Ishikawa (cell line): ENCODE data around the gene CHIC2.

Source experiments
- CEBPB ChIP-seq: IDR thresholded peaks from 2 replicates; pipeline ENCODE4 v1.6.1; 2012
- CREB1 ChIP-seq: IDR thresholded peaks from 2 replicates; pipeline ENCODE4 v1.6.1; 2012; ENCODE audit warnings: low read depth
- EGR1 ChIP-seq: IDR thresholded peaks from 2 replicates; pipeline ENCODE4 v1.6.1; 2012
- EP300 ChIP-seq: IDR thresholded peaks from 2 replicates; pipeline ENCODE4 v1.6.1; 2012; ENCODE audit warnings: borderline replicate concordance
- FOXM1 ChIP-seq: IDR thresholded peaks from 2 replicates; pipeline ENCODE4 v1.6.1; 2012; ENCODE audit warnings: low read depth, borderline replicate concordance
- NFIC ChIP-seq: IDR thresholded peaks from 2 replicates; pipeline ENCODE4 v1.6.1; 2012
- RAD21 ChIP-seq: IDR thresholded peaks from 2 replicates; pipeline ENCODE4 v1.6.1; 2012; ENCODE audit warnings: low read depth
- TAF1 ChIP-seq: IDR thresholded peaks from 2 replicates; pipeline ENCODE4 v1.6.1; 2012; ENCODE audit warnings: low read depth, mild to moderate bottlenecking
- TCF12 ChIP-seq: IDR thresholded peaks from 2 replicates; pipeline ENCODE4 v1.6.1; 2012; ENCODE audit warnings: low read depth
- TEAD4 ChIP-seq: IDR thresholded peaks from 2 replicates; pipeline ENCODE4 v1.6.1; 2012
- YY1 ChIP-seq: IDR thresholded peaks from 2 replicates; pipeline ENCODE4 v1.6.1; 2012; ENCODE audit warnings: low read depth
- TF ChIP-seq, protein P1 (sequence below): IDR thresholded peaks from 2 replicates; pipeline ENCODE4 v1.6.1; 2012
- TF ChIP-seq, protein P2 (sequence below): IDR thresholded peaks from 2 replicates; pipeline ENCODE4 v1.6.1; 2012; ENCODE audit warnings: low read depth, mild to moderate bottlenecking

DNA sequence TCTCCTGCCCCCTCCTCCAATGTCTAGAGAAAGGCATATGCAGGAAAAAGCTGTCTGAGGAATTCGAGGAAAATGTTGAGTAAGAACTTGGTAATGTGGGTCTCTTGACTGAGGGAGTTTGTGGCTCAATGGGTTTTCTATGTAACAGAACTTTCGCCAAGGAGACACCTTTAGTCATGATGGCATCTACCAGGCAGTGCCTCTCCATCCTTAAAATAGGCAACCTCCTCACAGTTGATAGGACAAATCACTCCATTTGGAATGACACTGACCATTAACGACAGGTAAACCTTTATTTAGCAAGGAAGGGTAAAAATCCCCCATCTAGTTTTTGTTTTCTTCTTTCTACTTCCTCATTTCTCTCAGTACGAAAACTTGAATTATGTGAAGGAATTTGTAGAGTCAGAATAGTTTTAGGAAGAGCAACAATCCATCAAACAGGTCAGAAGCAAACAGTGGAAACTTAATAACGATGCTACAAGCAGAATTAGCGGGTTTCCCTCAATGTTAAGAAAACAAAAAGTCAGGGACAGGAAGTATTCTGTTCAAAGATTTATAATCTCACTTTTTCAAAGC, 38.2 kb upstream of the CHIC2 start:
- TF ChIP-seq YY1 (no peak), RAD21 (no peak), EGR1 (no peak), CEBPB (no peak), CREB1 (no peak), EP300 (no peak), TAF1 (no peak), FOXM1 (no peak), TCF12 (no peak), TEAD4 (no peak), NFIC (no peak)
- TF ChIP-seq, protein P1, sequence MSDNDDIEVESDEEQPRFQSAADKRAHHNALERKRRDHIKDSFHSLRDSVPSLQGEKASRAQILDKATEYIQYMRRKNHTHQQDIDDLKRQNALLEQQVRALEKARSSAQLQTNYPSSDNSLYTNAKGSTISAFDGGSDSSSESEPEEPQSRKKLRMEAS, result no peak
- TF ChIP-seq, protein P2, sequence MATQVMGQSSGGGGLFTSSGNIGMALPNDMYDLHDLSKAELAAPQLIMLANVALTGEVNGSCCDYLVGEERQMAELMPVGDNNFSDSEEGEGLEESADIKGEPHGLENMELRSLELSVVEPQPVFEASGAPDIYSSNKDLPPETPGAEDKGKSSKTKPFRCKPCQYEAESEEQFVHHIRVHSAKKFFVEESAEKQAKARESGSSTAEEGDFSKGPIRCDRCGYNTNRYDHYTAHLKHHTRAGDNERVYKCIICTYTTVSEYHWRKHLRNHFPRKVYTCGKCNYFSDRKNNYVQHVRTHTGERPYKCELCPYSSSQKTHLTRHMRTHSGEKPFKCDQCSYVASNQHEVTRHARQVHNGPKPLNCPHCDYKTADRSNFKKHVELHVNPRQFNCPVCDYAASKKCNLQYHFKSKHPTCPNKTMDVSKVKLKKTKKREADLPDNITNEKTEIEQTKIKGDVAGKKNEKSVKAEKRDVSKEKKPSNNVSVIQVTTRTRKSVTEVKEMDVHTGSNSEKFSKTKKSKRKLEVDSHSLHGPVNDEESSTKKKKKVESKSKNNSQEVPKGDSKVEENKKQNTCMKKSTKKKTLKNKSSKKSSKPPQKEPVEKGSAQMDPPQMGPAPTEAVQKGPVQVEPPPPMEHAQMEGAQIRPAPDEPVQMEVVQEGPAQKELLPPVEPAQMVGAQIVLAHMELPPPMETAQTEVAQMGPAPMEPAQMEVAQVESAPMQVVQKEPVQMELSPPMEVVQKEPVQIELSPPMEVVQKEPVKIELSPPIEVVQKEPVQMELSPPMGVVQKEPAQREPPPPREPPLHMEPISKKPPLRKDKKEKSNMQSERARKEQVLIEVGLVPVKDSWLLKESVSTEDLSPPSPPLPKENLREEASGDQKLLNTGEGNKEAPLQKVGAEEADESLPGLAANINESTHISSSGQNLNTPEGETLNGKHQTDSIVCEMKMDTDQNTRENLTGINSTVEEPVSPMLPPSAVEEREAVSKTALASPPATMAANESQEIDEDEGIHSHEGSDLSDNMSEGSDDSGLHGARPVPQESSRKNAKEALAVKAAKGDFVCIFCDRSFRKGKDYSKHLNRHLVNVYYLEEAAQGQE, result no peak
